Measurements from ENCODE around the gene REG1A. TPM values are rescaled to one million over a fixed set of nuclear protein-coding genes. Genes with fewer than 3 reads are reported as not detected.

REG1A gene
- polyA plus RNA-seq (2012; ENCODE audit: low read depth, missing spikeins) = not detected

- FAIRE-seq (no peak), DNase-seq (ENCODE audit: insufficient read length, low spot score) (no peak)
- TF ChIP-seq POU2F2 (IDR thresholded peaks at IDR 0.05; ENCODE audit: low read depth, low read length) (no peak), TAF1 (IDR thresholded peaks at IDR 0.05; ENCODE audit: low read depth, low read length) (no peak), PAX5 (IDR thresholded peaks at IDR 0.05; ENCODE audit: insufficient read depth, low read length, severe bottlenecking) (no peak), POLR2AphosphoS5 (IDR thresholded peaks at IDR 0.05; ENCODE audit: low read depth, low read length) (no peak), POLR2A (IDR thresholded peaks at IDR 0.05; ENCODE audit: low read depth, low read length) (no peak), SPI1 (IDR thresholded peaks at IDR 0.05; ENCODE audit: low read depth, low read length) (no peak)
These were observed at the start of gene REG1A for GRCh38 chr2:79120194-79120713. Gene REG1A (plus strand): TSS chr2:79120488. CDS start chr2:79120862, 374 bp downstream.

- DNase-seq (ENCODE audit: insufficient read length, low spot score) = no peak
- no peak for TF ChIP-seq POLR2A (IDR thresholded peaks at IDR 0.05; ENCODE audit: low read depth, low read length)
- no peak for FAIRE-seq
These were observed 49.2 kb upstream of the REG1A start for GRCh38 chr2:79071078-79071477.

GRCh38 chr2:79082987-79083386, 37.3 kb upstream of the REG1A start:
- no peak for FAIRE-seq
- no peak for DNase-seq (ENCODE audit: insufficient read length, low spot score)
- TF ChIP-seq PAX5 (IDR thresholded peaks at IDR 0.05; ENCODE audit: insufficient read depth, low read length, severe bottlenecking) (no peak), POLR2A (IDR thresholded peaks at IDR 0.05; ENCODE audit: low read depth, low read length) (no peak), SPI1 (IDR thresholded peaks at IDR 0.05; ENCODE audit: low read depth, low read length) (no peak), POU2F2 (IDR thresholded peaks at IDR 0.05; ENCODE audit: low read depth, low read length) (no peak), POLR2AphosphoS5 (IDR thresholded peaks at IDR 0.05; ENCODE audit: low read depth, low read length) (no peak), TAF1 (IDR thresholded peaks at IDR 0.05; ENCODE audit: low read depth, low read length) (no peak)

- no peak for FAIRE-seq
- TF ChIP-seq PAX5 (IDR thresholded peaks at IDR 0.05; ENCODE audit: insufficient read depth, low read length, severe bottlenecking) = no peak
- no peak for TF ChIP-seq SPI1 (IDR thresholded peaks at IDR 0.05; ENCODE audit: low read depth, low read length)
- TF ChIP-seq POLR2AphosphoS5 (IDR thresholded peaks at IDR 0.05; ENCODE audit: low read depth, low read length) = no peak
- no peak for TF ChIP-seq POLR2A (IDR thresholded peaks at IDR 0.05; ENCODE audit: low read depth, low read length)
- no peak for TF ChIP-seq POU2F2 (IDR thresholded peaks at IDR 0.05; ENCODE audit: low read depth, low read length)
- TF ChIP-seq TAF1 (IDR thresholded peaks at IDR 0.05; ENCODE audit: low read depth, low read length) = no peak
These were observed 36.6 kb upstream of the REG1A start for GRCh38 chr2:79083597-79084251.

GRCh38 chr2:79084495-79085135, 35.7 kb upstream of the REG1A start:
- no peak for FAIRE-seq
- no peak for DNase-seq (ENCODE audit: insufficient read length, low spot score)
- no peak for TF ChIP-seq SPI1 (IDR thresholded peaks at IDR 0.05; ENCODE audit: low read depth, low read length)
- no peak for TF ChIP-seq PAX5 (IDR thresholded peaks at IDR 0.05; ENCODE audit: insufficient read depth, low read length, severe bottlenecking)
- TF ChIP-seq TAF1 (IDR thresholded peaks at IDR 0.05; ENCODE audit: low read depth, low read length) = no peak
- TF ChIP-seq POLR2A (IDR thresholded peaks at IDR 0.05; ENCODE audit: low read depth, low read length) = no peak
- TF ChIP-seq POLR2AphosphoS5 (IDR thresholded peaks at IDR 0.05; ENCODE audit: low read depth, low read length) = no peak

More at GRCh38 chr2:79083597-79084251, 36.6 kb upstream of the REG1A start:
- DNase-seq (ENCODE audit: insufficient read length, low spot score) = no peak

GRCh38 chr2:79085382-79085781, 34.9 kb upstream of the REG1A start:
- no peak for DNase-seq (ENCODE audit: insufficient read length, low spot score)
- TF ChIP-seq POLR2AphosphoS5 (IDR thresholded peaks at IDR 0.05; ENCODE audit: low read depth, low read length) = no peak
- TF ChIP-seq POLR2A (IDR thresholded peaks at IDR 0.05; ENCODE audit: low read depth, low read length) = no peak
- TF ChIP-seq POU2F2 (IDR thresholded peaks at IDR 0.05; ENCODE audit: low read depth, low read length) = no peak
- TF ChIP-seq PAX5 (IDR thresholded peaks at IDR 0.05; ENCODE audit: insufficient read depth, low read length, severe bottlenecking) = no peak
- no peak for TF ChIP-seq SPI1 (IDR thresholded peaks at IDR 0.05; ENCODE audit: low read depth, low read length)
- no peak for TF ChIP-seq TAF1 (IDR thresholded peaks at IDR 0.05; ENCODE audit: low read depth, low read length)
- FAIRE-seq = no peak

GRCh38 chr2:79086255-79086654, 34.0 kb upstream of the REG1A start:
- no peak for FAIRE-seq
- TF ChIP-seq TAF1 (IDR thresholded peaks at IDR 0.05; ENCODE audit: low read depth, low read length) (no peak), POU2F2 (IDR thresholded peaks at IDR 0.05; ENCODE audit: low read depth, low read length) (no peak), SPI1 (IDR thresholded peaks at IDR 0.05; ENCODE audit: low read depth, low read length) (no peak), POLR2AphosphoS5 (IDR thresholded peaks at IDR 0.05; ENCODE audit: low read depth, low read length) (no peak), POLR2A (IDR thresholded peaks at IDR 0.05; ENCODE audit: low read depth, low read length) (no peak)
- no peak for DNase-seq (ENCODE audit: insufficient read length, low spot score)

- TF ChIP-seq SPI1 (IDR thresholded peaks at IDR 0.05; ENCODE audit: low read depth, low read length) = no peak
- TF ChIP-seq POU2F2 (IDR thresholded peaks at IDR 0.05; ENCODE audit: low read depth, low read length) = no peak
- TF ChIP-seq TAF1 (IDR thresholded peaks at IDR 0.05; ENCODE audit: low read depth, low read length) = no peak
- TF ChIP-seq PAX5 (IDR thresholded peaks at IDR 0.05; ENCODE audit: insufficient read depth, low read length, severe bottlenecking) = no peak
- no peak for TF ChIP-seq POLR2AphosphoS5 (IDR thresholded peaks at IDR 0.05; ENCODE audit: low read depth, low read length)
- no peak for TF ChIP-seq POLR2A (IDR thresholded peaks at IDR 0.05; ENCODE audit: low read depth, low read length)
- DNase-seq (ENCODE audit: insufficient read length, low spot score) (no peak), FAIRE-seq (no peak)
These were observed 32.4 kb upstream of the REG1A start, which contains the start of gene REG1B for GRCh38 chr2:79087785-79088364. Gene REG1B (minus strand): TSS chr2:79087993. CDS start chr2:79087612, 381 bp downstream.

GRCh38 chr2:79090693-79091092, 29.6 kb upstream of the REG1A start:
- TF ChIP-seq TAF1 (IDR thresholded peaks at IDR 0.05; ENCODE audit: low read depth, low read length) = no peak
- no peak for TF ChIP-seq POU2F2 (IDR thresholded peaks at IDR 0.05; ENCODE audit: low read depth, low read length)
- TF ChIP-seq POLR2A (IDR thresholded peaks at IDR 0.05; ENCODE audit: low read depth, low read length) = no peak
- TF ChIP-seq PAX5 (IDR thresholded peaks at IDR 0.05; ENCODE audit: insufficient read depth, low read length, severe bottlenecking) = no peak
- TF ChIP-seq POLR2AphosphoS5 (IDR thresholded peaks at IDR 0.05; ENCODE audit: low read depth, low read length) = no peak
- no peak for TF ChIP-seq SPI1 (IDR thresholded peaks at IDR 0.05; ENCODE audit: low read depth, low read length)
- no peak for FAIRE-seq
- DNase-seq (ENCODE audit: insufficient read length, low spot score) = no peak

Measured in GM12891 (cell line).